ENCODE results near the gene CPVL.
"Not testable (repeated sequence)": the region's sequence is repeated elsewhere in the genome, so short reads cannot be mapped to it uniquely, and the experiment has no call there.

The CPVL gene

GRCh38 chr7:29099896-29100847 lies 46.2 kb downstream of the CPVL start:
- Histone ChIP-seq H3K4me3 (ENCODE audit: severe bottlenecking) (no peak overlapping the region), H3K36me3 (ENCODE audit: low read depth) (no peaks in the 10 kb centered on the region), H3K27ac (ENCODE audit: poor library complexity, severe bottlenecking) (no peak overlapping the region), H3K4me1 (ENCODE audit: insufficient read depth, poor library complexity, severe bottlenecking) (peaks cover 11% of the 10 kb centered on the region), H3K27me3 (ENCODE audit: insufficient read depth, poor library complexity, severe bottlenecking) (no peaks in the 10 kb centered on the region), H3K9me3 (ENCODE audit: severe bottlenecking) (no peaks in the 10 kb centered on the region)
- no peak for DNase-seq (ENCODE audit: low spot score)
- peak; percentile 36; the same call in 1 of the 3 replicates for ATAC-seq (ENCODE audit: low read depth)
- TF ChIP-seq CTCF (IDR thresholded peaks at IDR 0.05; ENCODE audit: poor library complexity, severe bottlenecking) = no peak

- H3K4me1 ChIP-seq (ENCODE audit: insufficient read depth, poor library complexity, severe bottlenecking) = peaks cover 6% of the 10 kb centered on the region
- ATAC-seq (ENCODE audit: low read depth) = no peak
- no peak for DNase-seq (ENCODE audit: low spot score)
- H3K36me3 ChIP-seq (ENCODE audit: low read depth) = no peaks in the 10 kb centered on the region
- no peak for TF ChIP-seq CTCF (IDR thresholded peaks at IDR 0.05; ENCODE audit: poor library complexity, severe bottlenecking)
- no peak overlapping the region for H3K4me3 ChIP-seq (ENCODE audit: severe bottlenecking)
- H3K9me3 ChIP-seq (ENCODE audit: severe bottlenecking) = no peaks in the 10 kb centered on the region
- no peaks in the 10 kb centered on the region for H3K27me3 ChIP-seq (ENCODE audit: insufficient read depth, poor library complexity, severe bottlenecking)
- no peak overlapping the region for H3K27ac ChIP-seq (ENCODE audit: poor library complexity, severe bottlenecking)
Measured at GRCh38 chr7:29096446-29096730, 49.9 kb downstream of the CPVL start.

DNA sequence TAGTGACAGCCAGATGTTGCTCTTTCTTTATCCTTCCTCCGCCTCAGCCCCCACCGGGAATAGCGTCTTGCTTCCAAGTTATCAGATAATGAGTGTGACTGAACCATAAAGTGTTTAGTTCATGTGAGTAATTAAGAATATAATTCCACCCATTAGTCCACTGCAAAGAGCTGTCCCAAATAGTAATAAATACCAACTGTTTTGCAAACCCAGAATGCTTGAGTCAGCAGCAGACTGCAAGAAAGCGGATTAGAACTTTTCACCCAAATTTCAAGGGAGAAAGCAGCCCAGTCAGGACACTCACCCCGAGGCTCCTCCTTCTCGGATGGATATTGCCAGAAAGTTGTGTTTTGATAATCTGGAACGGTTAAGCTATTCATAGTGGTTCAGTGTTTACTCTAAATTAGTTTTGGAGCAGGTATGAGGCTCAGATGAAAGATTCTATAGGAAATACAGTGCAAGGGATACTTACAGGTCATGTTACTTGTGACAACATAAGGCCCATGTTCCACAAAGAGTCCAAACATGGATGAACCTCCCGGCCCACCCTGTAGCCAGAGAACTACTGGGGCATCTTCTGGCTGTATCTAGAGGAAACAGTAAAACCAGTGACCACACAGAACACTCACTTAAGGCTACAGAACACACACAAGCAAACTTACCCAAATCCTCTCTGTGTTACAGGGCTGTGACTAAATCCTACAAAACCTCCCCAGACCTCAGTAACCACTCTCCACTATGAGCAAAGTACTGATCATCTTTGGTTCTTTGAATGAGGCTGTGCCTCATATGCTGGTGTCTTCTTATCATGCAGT lies 50.5 kb downstream of the CPVL start:
- no peak for TF ChIP-seq CTCF (IDR thresholded peaks at IDR 0.05; ENCODE audit: poor library complexity, severe bottlenecking)
- no peaks in the 10 kb centered on the region for H3K9me3 ChIP-seq (ENCODE audit: severe bottlenecking)
- no peak overlapping the region for H3K4me3 ChIP-seq (ENCODE audit: severe bottlenecking)
- ATAC-seq (ENCODE audit: low read depth) (no peak), DNase-seq (ENCODE audit: low spot score) (no peak)
- no peaks in the 10 kb centered on the region for H3K27me3 ChIP-seq (ENCODE audit: insufficient read depth, poor library complexity, severe bottlenecking)
- no peaks in the 10 kb centered on the region for H3K36me3 ChIP-seq (ENCODE audit: low read depth)
- H3K27ac ChIP-seq (ENCODE audit: poor library complexity, severe bottlenecking) = no peak overlapping the region
- peaks cover 6% of the 10 kb centered on the region for H3K4me1 ChIP-seq (ENCODE audit: insufficient read depth, poor library complexity, severe bottlenecking)

- not testable (repeated sequence) for H3K4me3 ChIP-seq (ENCODE audit: severe bottlenecking); ATAC-seq (ENCODE audit: low read depth); H3K36me3 ChIP-seq (ENCODE audit: low read depth); DNase-seq (ENCODE audit: low spot score); H3K27ac ChIP-seq (ENCODE audit: poor library complexity, severe bottlenecking); H3K27me3 ChIP-seq (ENCODE audit: insufficient read depth, poor library complexity, severe bottlenecking); H3K4me1 ChIP-seq (ENCODE audit: insufficient read depth, poor library complexity, severe bottlenecking); H3K9me3 ChIP-seq (ENCODE audit: severe bottlenecking)
Measured at GRCh38 chr7:29093091-29093490, 53.2 kb downstream of the CPVL start.

GRCh38 chr7:29091715-29092114 lies 54.6 kb downstream of the CPVL start:
- no peak overlapping the region for H3K4me3 ChIP-seq (ENCODE audit: severe bottlenecking)
- H3K27ac ChIP-seq (ENCODE audit: poor library complexity, severe bottlenecking) = no peak overlapping the region
- no peak for ATAC-seq (ENCODE audit: low read depth)

More at GRCh38 chr7:29091715-29092114, 54.6 kb downstream of the CPVL start:
- no peaks in the 10 kb centered on the region for H3K36me3 ChIP-seq (ENCODE audit: low read depth)
- no peaks in the 10 kb centered on the region for H3K27me3 ChIP-seq (ENCODE audit: insufficient read depth, poor library complexity, severe bottlenecking)
- no peaks in the 10 kb centered on the region for H3K9me3 ChIP-seq (ENCODE audit: severe bottlenecking)
- DNase-seq (ENCODE audit: low spot score) = no peak
- TF ChIP-seq CTCF (IDR thresholded peaks at IDR 0.05; ENCODE audit: poor library complexity, severe bottlenecking) = no peak
- no peaks in the 10 kb centered on the region for H3K4me1 ChIP-seq (ENCODE audit: insufficient read depth, poor library complexity, severe bottlenecking)

Data from RWPE2 (cell line).